ES-I3 (cell line): ENCODE results near the gene AQP10.
A peak's percentile ranks its signal among the peaks of the same experiment; 100 is the strongest.
"Not testable (repeated sequence)": the region's sequence is repeated elsewhere in the genome, so short reads cannot be mapped to it uniquely, and the experiment has no call there.

Experiments
- H3K36me3 ChIP-seq: 2 replicates; pipeline ENCODE4 v1.6.1; 2013; ENCODE audit warnings: mild to moderate bottlenecking, low read length, control low read depth, moderate library complexity; ENCODE audit not compliant: insufficient read depth
- H3K4me1 ChIP-seq: 2 replicates; pipeline ENCODE4 v1.6.1; 2013; ENCODE audit warnings: mild to moderate bottlenecking, control low read depth, low read length; ENCODE audit not compliant: insufficient read depth
- H3K9ac ChIP-seq: 2 replicates; pipeline ENCODE4 v1.6.1; 2013; ENCODE audit warnings: low read depth, mild to moderate bottlenecking, low read length, moderate library complexity
- H3K9me3 ChIP-seq: 2 replicates; pipeline ENCODE4 v1.6.1; 2013; ENCODE audit warnings: mild to moderate bottlenecking, low read length, moderate library complexity; ENCODE audit not compliant: control insufficient read depth, insufficient read depth

The AQP10 gene

DNA sequence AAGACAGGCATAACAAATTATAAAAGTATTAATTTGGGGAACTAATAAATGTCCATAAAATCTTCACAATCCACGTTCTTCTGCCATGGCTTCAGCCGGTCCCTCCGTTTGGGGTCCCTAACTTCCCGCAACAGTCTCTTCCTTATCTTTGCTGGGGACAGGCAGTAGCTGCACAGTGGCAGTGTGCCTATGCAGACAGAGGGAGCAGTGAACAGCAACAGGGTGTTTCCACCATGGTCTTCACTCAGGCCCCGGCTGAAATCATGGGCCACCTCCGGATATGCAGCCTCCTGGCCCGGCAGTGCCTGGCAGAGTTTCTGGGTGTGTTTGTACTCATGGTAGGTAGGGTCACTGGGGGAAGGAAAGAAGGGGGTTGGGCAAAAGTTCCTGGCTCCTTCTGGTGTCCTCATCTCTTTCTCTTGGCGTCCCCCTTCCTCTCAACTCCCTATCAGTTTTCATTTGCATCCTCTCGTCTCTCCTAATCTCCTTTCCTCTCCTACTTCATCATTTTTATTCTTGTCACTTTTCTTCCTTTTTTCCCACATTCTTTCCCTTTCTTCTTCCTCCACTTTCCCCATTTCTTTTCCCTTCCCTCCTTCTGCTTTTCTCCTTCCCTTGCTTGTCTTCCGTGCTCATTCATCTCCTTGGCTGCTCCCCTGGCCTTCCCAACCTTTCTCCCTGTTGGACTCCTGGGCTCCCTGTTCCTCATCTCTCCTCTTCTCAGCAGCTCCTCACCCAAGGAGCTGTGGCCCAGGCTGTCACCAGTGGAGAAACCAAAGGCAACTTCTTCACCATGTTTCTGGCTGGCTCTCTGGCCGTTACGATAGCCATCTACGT lies 8.4 kb upstream of the AQP10 start:
- not testable (repeated sequence) for H3K36me3 ChIP-seq, H3K9ac ChIP-seq, H3K9me3 ChIP-seq, H3K4me1 ChIP-seq

DNA sequence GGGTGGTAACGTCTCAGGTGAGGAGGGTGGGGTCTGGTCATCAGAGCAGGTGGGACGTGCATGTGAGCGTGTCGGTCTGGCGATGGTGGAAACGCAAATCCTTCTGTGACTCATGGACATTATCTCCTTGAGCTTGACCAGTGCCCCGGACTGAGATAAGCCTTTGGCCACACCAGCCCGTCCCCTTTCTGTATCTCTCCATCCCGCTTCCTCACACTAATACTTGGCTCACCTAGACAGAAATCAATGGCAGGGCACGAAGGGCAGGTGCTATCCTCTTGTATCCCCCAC lies 7.9 kb upstream of the AQP10 start:
- Histone ChIP-seq H3K9me3 (peaks cover 7% of the 10 kb centered on the region), H3K9ac (no peak overlapping the region), H3K36me3 (no peaks in the 10 kb centered on the region), H3K4me1 (no peaks in the 10 kb centered on the region)

DNA sequence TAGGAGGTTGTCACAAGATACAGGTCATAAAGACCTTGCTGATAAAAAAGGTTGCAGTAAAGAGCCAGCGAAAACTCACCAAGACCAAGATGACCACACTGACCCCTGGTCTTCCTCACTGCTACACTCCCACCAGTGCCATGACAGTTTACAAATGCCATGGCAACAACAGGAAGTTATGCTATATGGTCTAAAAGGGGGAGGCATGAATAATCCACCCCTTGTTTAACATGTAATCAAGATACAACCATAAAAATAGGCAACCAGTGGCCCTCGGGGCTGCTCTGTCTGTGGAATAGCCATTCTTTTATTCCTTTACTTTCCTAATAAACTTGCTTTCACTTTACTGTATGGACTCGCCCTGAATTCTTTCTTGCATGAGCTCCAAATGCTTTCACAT lies 6.7 kb upstream of the AQP10 start:
- not testable (repeated sequence) for H3K36me3 ChIP-seq

DNA sequence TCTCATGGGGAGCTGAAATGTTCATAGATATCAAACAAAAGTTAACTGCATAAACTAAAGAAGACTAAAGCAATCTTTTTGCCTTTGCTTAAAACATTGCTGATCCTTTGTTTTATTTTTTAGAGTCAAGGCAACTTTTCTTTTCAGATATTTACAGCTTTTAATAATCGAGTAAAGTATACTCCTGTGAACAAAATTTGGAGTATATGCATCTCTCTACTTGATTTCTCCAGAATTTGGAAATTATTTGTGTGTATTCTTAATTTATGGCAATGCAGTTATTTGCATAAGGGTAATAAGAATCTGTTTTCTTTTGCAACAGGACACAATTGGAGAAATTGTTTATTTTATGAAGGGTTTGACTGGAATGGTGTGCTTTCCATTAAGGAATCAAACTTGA lies 4.2 kb upstream of the AQP10 start:
- Histone ChIP-seq H3K9ac (no peak overlapping the region), H3K9me3 (peaks cover 7% of the 10 kb centered on the region), H3K36me3 (no peaks in the 10 kb centered on the region; the same call in 1 of the 2 replicates), H3K4me1 (no peaks in the 10 kb centered on the region)

More for the DNA sequence above, 6.7 kb upstream of the AQP10 start:
- not testable (repeated sequence) for H3K9me3 ChIP-seq, H3K4me1 ChIP-seq, H3K9ac ChIP-seq

DNA sequence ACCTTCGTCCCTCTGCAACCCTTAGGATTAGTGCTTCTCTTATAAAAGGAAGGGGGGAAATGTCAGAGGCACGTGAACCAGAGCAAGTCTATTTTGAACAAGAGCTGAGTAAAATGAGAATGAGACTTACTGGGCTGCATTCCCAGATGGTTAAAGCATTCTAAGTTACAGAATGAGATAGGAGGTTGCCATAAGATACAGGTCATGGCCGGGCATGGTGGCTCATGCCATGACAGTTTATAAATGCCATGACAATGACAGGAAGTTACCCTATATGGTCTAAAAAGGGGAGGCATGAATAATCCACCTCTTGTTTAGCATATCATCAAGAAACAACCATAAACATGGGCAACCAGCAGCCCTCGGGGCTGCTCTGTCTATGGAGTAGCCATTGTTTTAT lies 2.5 kb upstream of the AQP10 start:
- Histone ChIP-seq H3K9me3 (peaks cover 7% of the 10 kb centered on the region), H3K9ac (no peak overlapping the region)

DNA sequence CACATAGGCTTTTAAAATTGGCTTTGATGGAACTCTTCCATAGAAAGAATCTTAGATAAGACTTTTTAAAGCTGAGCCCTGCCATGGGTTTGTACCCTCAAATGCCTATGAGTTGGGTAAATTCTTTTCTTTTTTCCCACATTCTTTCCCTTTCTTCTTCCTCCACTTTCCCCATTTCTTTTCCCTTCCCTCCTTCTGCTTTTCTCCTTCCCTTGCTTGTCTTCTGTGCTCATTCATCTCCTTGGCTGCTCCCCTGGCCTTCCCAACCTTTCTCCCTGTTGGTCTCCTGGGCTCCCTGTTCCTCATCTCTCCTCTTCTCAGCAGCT lies 679 bp downstream of the AQP10 start:
- not testable (repeated sequence) for H3K9me3 ChIP-seq, H3K9ac ChIP-seq, H3K4me1 ChIP-seq, H3K36me3 ChIP-seq

More for the DNA sequence above, 2.5 kb upstream of the AQP10 start:
- no peaks in the 10 kb centered on the region; the same call in 1 of the 2 replicates for H3K36me3 ChIP-seq
- H3K4me1 ChIP-seq, result no peaks in the 10 kb centered on the region

DNA sequence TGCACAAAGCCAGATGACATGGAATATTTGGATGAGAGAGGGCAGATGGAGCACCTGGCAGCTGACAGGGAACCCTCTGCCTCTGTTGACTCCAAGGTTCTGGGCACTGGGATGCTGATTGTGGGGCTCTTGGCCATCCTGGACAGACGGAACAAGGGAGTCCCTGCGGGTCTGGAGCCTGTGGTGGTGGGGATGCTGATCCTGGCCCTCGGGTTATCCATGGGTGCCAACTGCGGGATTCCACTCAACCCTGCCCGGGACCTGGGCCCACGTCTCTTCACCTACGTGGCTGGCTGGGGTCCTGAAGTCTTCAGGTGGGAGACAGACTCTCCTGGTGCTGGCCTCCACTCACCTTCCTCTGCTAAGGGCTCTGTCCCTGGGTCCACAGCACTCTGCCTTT lies 2.6 kb downstream of the AQP10 start:
- Histone ChIP-seq H3K9ac (no peak overlapping the region), H3K4me1 (peaks cover 17% of the 10 kb centered on the region), H3K9me3 (no peaks in the 10 kb centered on the region), H3K36me3 (no peaks in the 10 kb centered on the region)

DNA sequence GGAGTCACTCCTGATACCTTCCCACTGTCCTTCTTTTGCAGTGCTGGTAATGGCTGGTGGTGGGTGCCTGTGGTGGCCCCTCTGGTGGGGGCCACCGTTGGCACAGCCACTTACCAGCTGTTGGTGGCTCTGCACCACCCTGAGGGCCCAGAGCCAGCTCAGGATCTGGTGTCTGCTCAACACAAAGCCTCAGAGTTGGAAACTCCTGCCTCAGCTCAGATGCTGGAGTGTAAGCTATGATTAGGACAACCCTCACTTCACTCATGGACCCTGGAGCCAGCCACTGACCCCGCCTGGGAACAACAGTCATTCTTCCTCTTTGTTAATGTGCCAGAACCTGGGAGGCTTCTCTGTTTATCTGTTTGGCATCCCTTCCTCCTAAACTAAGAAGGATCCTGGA lies 3.3 kb downstream of the AQP10 start:
- Histone ChIP-seq H3K9ac (peak overlapping the region; percentile 82; the same call in 1 of the 2 replicates), H3K4me1 (peaks cover 18% of the 10 kb centered on the region), H3K36me3 (no peaks in the 10 kb centered on the region), H3K9me3 (no peaks in the 10 kb centered on the region)

DNA sequence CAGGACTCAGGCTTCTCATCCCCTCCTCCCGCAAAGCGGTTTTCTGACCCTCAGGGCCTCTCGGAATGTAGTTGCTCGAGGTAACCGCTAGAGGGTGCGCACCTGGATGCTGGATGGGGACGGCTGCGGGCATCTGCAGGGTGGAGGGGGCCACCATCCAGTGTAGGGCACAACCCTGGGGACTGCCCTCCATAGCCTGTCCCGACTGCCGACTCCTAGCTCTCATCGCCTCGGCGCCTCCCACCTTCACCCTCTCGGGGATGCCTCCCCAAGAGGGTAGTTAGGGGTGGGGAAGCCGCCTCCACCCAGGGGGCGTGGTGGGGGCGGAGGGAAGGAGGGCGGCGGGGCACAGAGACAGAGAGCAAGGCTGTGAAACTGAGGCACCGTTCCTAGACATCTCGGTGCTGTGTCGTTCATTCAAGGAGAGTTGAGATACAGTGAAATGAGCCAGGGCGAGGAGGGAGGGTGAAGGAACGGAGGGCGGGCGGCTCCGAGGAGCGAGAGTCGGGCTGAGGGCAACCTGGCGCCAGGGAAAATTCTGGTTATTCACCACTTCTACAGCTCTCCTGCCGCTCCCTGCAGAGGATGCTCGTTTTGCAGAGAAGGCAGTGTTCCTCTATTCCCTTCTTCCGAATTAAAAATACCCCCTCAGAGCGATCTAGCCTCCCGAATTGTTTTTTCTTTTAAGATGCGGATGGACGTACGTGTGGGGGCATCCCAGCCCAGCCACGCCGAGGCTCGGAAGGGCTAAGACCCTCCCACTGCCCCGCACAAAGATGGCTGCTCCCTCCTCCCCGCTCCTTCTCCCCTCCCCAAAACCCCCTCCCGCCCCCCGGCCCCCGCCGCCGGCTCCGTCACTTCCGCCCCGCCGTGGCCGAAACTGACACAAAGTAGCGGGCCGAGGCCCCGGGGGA lies 4.0 kb downstream of the AQP10 start, which contains the start of gene ATP8B2:
TSS of gene ATP8B2 (plus strand) at position 857 of the 914 bp plus-strand sequence. CDS start 2,617 bp downstream, outside the sequence.
- no peaks in the 10 kb centered on the region for H3K36me3 ChIP-seq
- no peaks in the 10 kb centered on the region for H3K9me3 ChIP-seq
- peaks cover 25% of the 10 kb centered on the region for H3K4me1 ChIP-seq
- H3K9ac ChIP-seq, result peak within 1 kb of the TSS; percentile 82

DNA sequence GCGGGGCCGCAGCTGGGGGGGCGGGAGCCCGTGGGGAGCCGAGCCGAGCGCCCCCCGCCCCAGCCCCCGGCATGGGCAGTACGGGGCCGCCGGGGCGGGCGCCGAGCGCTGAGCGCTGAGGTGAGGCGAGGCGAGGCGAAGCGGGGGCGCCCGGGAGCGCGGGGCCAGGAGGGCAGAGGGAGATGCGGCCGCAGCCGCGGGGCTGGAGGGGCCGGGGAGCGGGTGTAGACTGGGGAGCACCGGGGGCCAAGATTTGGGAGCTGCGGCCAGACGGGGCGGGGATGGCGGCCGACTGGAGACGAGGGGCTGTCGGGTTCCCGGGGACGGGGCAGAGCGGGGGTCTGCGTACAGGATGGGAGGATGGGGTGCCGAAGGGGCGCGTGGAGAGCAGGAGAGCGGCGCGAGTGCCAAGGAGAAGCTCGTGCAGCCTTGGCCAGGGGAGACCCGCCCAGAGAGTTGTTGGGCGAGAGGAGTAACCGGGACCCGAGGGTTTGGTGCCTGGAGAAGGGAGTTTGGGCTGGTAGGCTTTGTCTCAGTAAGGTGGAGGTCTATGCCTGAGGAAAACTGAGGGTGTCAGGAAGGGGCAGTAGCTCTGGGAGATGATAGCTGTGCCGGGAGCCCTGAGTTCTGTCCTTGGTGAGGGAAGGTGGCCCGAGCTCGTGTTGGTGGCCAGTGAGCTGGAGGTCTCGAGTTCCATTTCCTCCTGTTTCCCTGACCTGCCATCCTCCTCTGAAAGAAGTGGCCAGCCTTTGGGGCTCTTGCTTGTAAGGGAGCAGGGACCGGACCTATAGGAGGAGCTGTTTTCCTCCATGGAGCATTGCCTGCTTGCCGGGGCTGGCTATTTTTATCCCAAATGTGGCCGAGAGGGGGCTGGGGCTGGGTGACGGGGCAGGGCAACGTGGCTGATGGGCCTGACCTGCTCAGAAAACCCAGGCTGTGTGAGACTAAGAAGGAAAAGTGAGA lies 5.0 kb downstream of the AQP10 start:
- no peaks in the 10 kb centered on the region; the same call in 1 of the 2 replicates for H3K36me3 ChIP-seq
- peak overlapping the region; percentile 53 for H3K9ac ChIP-seq
- H3K9me3 ChIP-seq, result no peaks in the 10 kb centered on the region
- peaks cover 26% of the 10 kb centered on the region for H3K4me1 ChIP-seq

DNA sequence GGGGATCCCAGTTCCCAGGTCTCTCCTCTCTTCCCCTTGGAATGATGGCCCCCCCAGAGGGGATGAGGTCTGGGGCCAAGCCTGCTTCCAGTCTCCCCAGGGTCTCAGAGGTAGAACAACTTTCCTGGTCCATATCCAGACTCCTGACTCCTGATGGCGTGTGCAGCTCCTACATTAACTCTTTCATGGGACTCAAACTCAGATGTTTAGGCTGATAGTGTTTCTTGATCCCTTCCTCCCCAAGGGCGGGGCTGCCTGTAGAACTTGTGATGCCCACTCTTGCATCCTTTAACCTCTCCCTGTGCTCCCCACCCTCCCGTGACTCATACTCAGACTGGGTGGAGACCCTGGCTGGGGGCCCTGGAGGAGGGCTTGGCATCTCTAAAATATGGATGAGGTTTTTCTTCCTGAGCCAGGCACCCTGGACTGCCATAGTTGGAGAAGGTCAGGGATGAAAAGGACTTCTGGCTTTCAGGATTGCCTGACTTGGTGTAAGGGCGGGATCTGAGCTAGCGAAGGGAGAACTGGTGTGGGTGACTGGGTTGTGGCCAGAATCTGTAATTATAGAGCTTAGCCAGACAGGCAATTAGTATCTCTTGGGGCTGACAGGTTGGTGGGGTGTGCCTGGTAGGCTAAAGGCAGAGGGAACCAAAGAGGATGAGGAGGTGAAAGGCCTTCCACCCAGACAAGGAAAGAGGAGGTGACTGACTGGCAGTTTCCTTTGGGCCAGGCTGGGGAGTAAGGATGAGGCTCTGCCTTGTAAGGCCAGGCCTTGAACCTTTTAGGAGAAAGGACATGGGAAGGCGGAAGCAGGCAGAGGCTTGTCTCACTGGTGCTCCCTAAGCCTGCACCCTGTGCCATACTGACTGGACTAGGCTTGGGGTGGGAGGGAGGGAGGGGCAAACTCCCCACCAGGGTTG lies 5.9 kb downstream of the AQP10 start:
- peak overlapping the region; percentile 53; the same call in 1 of the 2 replicates for H3K9ac ChIP-seq
- H3K4me1 ChIP-seq, result peaks cover 26% of the 10 kb centered on the region
- H3K9me3 ChIP-seq, result no peaks in the 10 kb centered on the region
- no peaks in the 10 kb centered on the region; the same call in 1 of the 2 replicates for H3K36me3 ChIP-seq

DNA sequence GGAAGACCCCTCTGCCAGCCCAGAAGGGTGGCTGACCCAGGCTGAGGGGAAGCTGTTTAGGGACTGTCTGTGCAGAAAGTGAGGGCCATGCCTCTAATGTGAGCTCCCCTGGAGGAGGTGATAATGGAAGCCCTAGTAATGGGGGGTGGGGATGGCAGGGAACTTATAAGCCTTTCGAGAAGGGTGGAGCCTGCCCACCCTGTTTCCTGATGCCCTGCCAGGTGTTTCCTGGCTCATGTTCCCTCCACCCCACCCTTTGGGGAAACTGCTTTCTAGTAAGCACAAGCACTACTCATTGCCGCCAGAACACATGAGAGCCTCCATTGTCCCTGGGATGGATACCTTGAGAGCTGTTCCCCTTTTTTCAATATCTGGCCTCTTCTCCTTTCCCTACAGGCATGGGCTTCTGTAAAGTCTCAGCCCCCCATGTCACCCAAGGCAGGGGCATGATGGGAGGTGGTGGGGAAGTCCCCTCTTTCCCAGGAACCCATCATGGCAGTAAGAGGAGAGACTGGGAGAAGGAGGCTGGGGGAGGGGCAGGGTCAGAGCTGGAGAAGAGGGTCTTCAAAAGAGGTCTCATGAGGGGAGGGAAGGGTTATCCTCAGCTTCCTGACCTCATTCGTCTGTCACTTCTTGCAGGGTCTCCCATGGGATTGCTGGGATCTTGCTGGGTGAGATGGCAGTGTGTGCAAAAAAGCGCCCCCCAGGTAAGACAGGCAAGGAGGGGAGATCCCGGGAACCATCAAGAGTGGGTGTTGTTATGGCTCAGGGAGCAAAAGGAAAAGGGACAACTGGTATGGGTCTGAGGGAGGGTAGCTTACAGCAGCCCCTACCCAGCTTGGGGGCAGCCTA lies 6.8 kb downstream of the AQP10 start:
- H3K9me3 ChIP-seq, result no peaks in the 10 kb centered on the region
- H3K4me1 ChIP-seq, result peaks cover 26% of the 10 kb centered on the region
- H3K36me3 ChIP-seq, result no peaks in the 10 kb centered on the region; the same call in 1 of the 2 replicates
- peak overlapping the region; percentile 48; the same call in 1 of the 2 replicates for H3K9ac ChIP-seq
